NCI-H187 (cell line): ENCODE measurements around the gene TMTC2.

ENCODE experiments used
- DNase-seq, 2 experiments: peaks; one replicate each; lab custom pipeline; 2025; lab: John Stamatoyannopoulos, UW

The TMTC2 gene

DNA sequence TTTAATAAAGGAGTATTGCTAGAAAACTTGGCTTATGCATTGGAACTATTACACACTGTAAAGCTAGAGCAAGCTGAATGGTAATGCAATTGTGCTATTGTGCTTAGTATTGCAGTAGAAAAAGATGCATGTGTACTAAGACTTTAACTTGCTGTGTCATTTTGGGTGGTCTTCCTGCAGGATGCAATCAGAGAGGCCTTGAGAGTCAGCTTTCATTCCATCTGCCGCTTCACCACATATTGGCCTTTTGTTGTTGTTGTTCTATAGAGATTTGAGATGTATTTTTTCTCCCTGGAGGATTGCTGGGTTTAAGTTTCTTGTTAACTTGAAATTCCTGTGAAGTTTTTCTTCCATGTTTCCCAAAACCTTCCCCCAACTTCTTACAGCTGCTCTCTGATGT lies 449.7 kb downstream of the TMTC2 start:
- DNase-seq: no peak

DNA sequence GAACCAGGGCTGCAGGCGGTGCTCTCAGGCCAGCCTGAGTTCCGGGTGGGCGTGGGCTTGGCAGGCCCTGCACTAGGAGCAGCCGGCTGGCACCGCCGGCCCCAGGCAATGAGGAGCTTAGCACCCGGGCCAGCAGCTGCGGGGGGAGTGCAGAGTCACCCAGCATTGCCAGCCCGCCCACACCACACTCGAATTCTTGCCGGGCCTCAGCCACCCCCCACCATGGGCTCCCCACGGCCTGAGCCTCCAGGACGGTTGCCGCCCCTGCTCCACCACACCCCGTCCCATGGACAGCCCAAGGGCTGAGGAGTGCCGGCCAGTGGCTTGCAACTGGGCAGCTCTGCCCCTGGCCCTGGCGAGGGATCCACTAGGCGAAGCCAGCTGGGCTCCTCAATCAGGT lies 453.4 kb downstream of the TMTC2 start:
- DNase-seq: no peak

DNA sequence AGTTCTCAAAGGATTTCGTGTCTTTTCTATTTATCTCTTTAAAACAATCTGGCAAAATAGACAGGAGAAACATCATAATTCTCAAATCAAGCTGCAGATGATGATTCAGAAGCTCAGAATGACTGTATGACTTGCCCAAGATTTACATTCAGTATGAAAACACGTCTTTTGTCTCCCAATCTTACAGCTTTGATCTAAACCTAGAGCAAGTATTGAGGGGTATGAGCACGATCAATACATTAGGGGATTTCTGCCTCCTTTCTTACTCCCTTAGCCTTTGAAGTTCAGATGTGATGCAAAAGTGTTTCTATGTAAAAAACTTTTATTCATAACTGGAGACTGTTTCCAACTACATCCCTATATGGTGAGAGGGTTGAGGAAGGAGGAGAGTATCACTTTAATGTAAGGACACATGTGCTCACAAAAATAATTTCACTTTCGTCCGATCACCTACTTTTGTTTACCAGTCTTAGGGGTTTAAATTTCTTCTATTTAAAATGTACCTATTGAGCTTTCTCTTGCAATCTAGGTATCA lies 454.8 kb downstream of the TMTC2 start:
- DNase-seq: no peak

DNA sequence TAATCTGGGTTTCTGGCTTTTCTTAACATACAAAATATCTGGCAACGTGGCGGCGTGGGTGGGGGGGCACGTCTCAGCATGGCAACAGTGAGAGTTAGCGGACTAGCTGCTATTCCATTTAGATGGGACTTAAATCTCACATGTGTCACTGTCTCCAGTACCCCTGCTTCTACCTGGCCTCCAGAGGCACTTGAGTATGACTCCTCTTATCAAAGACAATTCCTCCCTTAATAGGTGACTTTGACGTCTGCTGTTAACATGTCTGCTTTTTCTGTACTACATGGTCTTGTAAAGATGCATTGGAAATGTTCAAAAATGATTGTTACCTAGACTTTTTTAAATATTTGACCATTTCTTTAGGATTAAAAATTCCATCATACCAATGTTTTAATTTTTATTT lies 456.2 kb downstream of the TMTC2 start:
- DNase-seq: no peak

DNA sequence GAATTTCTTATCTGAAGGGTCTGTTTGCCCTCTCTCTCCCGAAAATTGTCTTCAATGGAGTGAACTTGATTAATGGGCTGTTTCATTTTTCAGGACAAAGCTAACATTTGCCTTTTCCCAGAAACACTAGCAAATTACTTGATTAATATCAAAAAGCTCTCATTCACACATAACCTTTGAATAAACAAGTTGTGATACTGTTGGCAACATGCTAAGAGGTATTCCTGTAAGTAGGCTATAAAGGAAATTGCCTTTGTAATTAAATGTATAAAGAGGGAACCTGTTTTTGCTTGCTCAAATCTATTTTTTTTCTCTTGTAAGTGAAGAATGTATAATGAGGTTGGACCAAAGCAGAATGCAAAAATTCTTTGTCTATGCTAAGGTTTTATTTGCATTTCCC lies 457.2 kb downstream of the TMTC2 start:
- no peak for DNase-seq

DNA sequence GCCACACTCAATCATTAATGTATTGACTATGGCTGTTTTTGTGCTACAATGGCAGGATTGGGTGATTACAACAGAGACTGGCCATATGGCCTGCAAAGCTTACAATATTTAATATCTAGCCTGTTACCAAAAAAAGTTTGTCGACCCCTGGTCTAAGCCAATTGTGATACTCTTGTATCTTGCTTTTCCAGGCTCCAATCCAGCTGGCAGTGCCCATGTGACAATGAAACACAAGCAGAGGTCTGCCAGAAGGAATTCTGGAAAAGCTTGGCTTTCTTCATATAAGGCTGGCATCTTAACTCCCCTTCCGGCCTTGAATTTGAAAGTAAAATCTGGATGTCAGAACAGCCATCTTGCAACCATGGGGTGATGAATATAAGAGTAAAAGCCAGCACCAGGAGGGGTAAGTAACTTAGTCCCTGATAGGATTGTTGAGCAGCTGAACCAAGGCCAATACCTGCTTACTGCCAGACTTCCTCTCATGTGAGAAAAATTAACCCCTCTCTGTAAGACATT lies 458.7 kb downstream of the TMTC2 start:
- DNase-seq: no peak

DNA sequence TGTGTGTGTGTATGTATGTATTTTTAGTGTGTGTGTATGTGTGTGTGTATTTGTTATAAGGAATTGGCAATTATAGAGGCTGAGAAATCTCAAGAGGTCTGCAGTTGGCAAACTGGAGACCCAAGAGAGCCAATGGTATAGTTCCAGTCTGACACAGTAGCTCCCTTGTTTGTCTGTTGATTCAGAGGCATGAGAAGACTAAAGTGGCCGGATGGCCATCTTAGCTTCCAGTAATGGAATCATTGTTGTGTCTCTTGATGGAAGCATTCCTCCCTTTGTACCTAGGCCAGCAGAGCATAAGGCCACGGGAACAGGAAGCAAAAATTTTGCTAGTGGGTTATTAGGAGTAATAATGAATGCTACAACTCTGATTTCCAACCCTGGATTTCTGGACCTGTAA lies 460.6 kb downstream of the TMTC2 start:
- no peak for DNase-seq

DNA sequence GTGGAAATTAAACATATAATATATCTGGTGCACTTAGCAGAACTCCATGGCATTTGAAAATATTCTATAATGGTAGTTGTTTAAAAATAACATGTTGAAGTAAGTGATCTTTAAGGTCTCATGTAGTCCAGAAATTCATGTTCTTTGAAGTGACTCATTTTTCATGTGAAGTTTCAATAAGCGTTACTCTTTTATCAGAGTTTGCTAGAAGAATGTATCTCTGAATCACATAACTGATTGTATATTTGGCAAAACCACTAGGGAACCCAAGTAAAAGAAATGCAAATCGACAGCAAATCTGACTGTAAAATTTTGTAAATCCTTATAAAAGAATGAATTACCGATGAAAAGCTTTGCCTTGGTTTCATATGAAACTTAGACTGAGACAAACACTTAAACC lies 463.3 kb downstream of the TMTC2 start:
- DNase-seq: no peak

DNA sequence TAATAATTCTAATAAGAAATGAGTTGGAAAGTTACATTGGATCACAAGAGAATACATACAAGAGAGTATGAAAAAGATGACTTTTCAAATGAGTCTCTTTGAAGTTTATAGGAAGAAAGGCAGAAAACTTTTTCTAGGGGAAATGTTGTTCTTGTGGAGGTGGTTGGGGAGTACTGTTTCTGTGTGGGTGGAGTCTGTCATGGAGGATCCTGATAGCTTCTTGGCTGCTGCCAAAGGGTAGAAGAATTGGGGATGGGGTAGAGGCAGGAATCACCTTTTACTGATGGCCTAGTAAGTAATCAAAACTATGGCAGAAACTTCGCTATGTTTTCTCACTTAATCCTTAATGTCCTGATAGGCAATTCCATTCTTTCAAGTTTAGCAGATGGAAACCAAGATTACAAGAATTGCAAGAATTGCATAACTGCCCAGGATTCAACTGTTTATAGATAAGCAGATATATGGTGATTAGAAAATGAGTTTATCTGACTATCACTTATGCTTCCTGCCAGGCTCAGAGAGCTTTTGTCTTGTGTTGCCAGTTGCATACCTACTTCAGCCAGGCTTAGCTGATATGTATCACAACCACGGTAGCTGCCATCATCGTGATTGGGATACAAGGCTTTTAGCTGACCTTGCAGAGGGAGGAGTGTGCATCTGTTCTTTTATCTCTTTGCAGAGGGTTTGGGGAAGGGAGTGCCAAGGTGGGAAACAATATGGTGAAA lies 463.9 kb downstream of the TMTC2 start:
- no peak for DNase-seq

DNA sequence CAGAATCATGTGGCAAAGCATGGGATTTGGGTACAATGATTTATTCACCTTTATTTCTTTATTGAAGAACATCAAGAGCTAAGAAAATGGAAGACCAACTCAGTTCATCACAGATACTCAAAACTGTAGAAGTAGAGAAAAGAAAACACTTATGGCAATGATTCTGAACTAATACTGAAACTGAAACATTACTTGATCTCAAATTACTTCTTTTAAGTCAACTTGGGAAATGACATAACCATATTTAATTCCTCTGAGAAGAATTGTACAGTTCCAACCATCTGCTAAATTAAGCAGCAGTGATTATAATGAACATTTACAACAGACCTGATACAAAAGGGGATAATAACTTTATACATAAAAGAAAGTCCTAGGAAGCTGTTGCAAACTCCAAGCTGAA lies 466.5 kb downstream of the TMTC2 start:
- DNase-seq: no peak

DNA sequence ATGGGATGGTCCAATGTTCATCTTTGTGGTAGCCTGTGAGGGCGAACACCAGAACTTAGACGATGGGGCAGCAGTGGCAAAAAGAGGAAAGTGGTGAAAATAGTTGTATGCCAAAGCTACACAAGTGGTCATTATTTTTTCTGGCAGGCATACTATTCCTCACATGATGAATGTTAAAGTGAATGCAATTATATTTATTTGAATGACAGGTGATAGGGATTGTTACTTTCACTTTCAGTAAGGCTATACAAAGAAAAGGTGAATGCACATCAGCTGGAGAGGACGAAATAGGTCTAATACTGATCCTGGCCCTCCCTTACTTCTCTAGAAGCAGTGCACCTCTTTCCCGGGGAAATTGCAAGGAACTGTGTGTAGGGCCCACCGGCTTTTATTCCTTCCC lies 470.1 kb downstream of the TMTC2 start:
- no peak for DNase-seq

DNA sequence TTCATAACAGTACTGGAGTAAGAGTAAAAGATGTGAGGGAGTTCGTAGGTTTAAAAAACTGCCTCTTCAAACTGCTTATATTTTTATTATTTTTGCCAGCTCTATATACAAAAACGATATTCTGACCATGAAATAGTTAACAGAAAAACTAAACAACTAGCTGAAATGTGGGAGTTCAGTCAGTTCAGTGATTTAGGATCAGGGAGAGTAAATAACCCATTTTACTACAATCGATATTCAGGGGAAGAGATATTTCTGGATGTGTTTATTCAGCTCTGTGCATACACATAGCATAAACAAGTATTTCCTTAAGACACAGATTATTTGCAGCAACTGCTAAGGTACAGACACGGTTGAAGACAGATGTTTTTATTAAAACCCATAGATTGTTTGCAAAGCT lies 470.9 kb downstream of the TMTC2 start:
- DNase-seq: no peak

DNA sequence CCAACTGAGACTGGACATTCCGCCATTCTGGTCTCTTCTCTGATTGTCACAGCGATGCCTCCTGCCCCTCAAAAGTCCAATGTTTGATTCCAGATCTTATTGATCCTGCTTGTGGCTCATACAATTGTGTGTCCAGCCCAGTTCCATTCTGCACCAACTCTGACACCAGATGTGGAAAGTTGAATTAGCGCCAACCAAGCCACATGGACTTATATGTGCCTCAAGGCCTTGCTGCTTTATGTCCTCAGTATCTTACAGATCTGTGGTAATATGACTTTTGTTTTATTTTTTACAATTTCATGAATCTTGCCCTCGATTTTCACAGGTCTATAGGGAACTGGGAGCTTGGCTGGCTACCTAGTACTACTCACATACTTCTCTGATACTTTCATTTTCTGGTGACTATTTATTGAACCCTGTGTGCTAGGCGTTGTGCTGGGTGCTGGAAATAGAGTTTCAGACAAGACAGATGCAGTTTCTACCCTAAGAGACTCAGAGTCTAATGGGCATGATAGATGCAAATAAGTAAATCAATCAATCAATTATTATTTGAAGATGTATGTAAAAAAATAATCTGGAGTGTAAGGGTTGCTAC lies 472.0 kb downstream of the TMTC2 start:
- DNase-seq: no peak

DNA sequence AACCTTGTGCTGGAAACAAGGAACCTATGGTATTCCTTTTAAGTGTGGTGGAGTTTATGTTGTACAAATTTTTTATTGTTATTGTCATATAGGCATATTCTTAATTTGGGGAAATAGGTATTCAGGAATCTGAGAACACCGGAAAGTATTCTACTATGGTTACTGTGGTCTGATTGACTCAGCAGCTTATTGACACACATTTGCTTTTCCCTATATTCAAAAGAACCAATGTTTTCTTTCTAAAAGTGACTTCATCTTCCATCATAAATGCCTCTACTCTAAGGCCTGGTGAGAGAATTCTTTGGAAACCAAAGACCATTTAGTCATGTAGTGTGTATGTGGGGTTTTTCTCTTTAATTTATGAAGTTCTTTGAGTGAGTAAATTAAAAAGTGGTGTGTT lies 474.8 kb downstream of the TMTC2 start:
- DNase-seq: no peak

DNA sequence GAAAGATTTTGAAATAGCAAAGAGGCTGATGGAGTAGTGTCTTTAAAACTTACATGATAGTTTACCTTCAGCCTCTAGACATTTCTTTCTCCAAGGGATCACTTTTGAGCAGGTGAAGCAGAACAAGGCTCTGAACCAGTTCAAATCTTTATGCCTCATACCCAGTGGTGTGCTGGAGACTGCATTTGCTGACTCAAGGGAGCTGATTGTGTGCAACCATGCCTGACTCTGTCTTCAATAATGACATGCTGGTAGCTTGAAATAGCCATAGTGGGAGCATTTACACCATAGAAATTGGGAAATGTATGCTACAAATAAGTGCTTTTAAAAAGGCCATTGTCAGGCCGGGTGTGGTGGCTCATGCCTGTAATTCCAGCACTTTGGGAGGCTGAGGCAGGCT lies 482.0 kb downstream of the TMTC2 start:
- DNase-seq: no peak

DNA sequence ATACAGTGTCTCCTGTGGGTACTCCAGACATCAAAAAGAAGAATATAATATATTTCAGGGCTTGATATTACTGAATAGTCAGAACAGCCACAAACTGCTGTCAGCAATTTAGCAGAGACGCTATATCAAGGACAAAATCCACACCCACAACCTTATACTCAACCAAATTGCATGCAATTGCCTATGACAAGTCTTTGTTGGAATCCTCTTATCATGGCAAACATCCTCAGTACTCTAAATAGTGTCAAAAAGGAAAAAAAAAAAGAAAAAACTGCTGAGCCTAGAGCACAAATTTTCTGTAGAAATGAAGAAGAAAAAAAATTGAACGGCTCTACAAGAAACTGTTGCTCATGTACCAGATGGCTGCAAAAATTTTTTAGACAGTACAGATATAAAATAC lies 485.7 kb downstream of the TMTC2 start:
- no peak for DNase-seq

DNA sequence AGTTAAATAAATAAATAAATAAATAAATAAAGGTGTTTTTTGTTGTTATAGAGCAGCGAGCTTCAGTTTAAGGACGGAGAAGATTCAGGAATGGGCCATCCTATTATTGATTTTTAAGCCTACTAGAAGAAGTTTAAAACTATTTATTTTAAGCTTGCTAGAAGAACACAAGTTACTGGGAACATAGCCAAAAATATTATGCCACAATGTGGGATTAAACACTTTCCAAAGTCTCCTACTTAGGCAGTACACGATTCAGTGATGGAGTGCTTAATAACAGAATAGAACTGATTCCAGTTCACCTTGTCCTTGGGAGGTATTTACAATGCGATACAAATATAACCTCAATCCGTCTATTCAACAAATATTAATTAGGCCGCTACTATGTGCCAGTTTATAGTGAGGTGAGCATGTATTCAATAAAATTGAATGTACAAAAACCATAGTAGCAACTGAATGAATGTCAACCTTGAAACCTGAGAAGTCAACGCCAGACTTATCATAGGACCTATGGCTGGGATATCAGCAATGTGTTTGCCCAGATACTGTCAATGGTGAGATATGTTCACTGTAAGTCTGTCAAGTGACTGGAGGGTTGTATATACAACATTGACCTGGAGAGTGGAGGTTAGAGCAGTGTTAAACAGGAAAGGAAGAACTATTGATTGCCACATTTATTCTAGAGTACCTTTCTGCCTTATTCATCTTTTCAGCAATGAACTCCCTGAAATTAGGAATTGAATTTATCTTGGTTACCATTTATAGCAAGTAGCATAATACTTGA lies 486.4 kb downstream of the TMTC2 start:
- no peak for DNase-seq

DNA sequence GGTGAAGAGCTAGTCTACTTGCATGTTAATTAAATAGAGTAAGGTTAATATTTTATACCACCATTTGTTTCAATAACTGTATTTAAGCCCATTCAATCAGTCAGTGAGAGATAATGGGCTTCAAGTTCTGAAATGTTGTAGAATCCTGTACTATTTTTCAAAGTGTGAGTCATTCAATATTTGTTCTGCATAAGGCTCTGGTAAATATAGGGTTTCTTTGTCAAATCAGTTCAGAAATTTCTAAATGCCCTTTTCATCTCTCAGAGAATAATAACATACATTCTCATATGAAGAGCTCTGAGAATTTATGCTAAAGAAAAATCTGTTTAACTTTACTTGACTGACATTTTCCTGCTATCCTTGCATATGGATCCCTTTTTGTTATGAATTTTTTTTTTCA lies 493.3 kb downstream of the TMTC2 start:
- DNase-seq: no peak

DNA sequence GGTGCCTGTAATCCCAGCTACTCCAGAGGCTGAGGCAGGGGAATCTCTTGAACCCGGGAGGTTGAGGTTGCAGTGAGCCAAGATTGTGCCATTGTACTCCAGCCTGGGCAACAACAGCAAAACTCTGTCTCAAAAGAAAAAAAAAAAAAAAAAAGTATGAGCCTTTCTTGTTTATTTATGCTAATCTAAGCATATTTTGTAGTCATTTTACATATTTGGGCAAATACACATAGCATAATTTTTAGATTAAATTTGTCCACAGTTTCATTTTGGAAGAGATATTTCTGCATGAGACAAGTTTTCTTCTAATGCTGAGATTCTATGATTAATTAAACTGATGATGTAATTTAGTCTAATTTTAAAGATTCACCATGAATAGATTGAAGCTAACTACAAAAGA lies 494.4 kb downstream of the TMTC2 start:
- DNase-seq: no peak

DNA sequence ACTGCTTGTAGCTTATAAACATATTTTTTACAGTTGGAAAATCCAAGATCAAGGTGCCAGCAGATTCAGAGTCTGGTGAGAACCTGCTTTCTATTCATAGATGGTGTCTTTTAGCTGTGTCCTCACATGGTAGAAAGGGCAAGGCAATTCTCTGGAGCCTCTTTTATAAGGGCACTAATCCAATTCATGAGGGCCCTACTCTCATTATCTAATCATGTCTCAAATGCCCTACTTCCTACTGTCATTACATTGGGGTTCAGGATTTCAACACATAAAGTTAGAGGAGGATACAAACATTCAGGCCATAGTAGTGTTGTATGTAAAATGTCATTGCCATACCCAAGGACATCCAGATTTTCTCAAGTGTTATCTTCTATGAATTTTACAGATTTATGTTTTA lies 496.4 kb downstream of the TMTC2 start:
- no peak for DNase-seq
